HG03432 (cell line): ENCODE results near the gene ETS1.

Experiments
- ATAC-seq: cut with Tn5 transposase; IDR thresholded peaks from one replicate; pipeline ENCODE4 v1.9.1; 2021; ENCODE audit warnings: mild to moderate bottlenecking, moderate library complexity; ENCODE audit not compliant: unreplicated experiment

The ETS1 gene

DNA sequence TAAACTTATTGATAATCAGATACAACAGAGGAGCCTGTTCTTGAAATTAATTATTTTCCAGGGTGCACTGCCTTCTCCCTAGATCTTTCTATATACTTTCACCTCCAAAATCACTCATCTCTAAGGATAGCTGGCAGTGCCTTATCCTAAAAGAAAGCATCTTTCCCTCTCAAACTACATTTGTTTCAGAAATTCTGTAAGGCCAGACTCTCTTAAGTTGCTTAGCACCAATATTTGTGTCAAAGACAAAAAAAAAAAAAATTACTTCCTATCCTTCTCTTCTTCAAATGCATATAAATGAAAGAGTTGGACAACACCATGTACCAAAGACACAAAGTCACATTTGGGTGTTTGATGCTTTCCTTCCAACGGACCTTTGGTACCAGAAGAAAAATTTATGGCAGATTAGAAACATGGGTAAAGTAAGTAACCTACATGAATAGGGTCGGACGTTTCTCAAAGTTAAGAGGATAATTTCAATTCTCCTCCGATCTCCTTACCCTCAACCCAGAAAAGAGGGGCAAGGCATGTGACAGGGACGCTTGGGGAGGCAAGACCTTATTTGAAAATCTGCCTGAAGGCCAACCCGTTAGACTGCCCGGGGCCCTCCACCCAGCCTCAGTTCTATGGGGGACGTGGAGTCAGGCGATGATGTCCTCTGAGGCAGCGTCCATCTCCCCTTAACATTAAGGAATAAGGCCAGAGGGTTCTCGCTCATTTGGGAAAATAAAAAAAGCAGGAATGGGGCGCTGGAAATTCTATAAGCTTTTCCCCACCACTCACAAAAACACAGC lies 66.3 kb downstream of the ETS1 start:
- no peak for ATAC-seq

DNA sequence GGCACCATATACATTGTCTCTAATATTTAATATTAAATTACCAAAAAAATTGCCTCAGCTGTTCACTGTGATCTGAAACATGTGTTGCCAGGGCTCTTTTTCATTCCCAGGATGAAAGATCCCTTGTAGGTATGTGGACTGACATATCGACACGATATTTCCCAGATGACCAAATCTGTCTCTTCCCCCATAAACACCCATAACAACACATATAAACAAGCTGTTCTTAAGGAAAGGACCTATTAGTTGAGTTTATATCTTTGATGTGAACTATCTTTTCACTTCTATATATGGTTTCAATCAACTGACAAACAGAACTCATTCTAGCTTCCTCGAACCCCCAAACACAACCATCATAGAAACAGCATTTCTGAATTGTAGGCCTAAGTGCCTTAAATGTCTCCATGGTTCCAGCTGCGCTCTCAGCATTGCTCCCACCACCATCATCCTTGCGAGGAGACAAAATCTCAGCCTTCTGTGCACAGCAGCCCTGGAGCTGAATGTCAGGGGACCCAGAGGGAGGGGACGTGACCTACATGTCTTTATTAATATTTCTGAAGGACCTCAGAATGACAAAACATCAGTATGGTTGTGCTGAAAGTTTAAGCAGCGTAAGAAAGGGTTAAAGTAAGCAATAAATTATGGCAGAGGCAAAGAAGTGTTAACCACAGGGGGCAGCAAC lies 67.0 kb downstream of the ETS1 start:
- ATAC-seq, result no peak

- no peak for ATAC-seq
Observed at GRCh38 chr11:128519338-128519737, 68.0 kb downstream of the ETS1 start.

DNA sequence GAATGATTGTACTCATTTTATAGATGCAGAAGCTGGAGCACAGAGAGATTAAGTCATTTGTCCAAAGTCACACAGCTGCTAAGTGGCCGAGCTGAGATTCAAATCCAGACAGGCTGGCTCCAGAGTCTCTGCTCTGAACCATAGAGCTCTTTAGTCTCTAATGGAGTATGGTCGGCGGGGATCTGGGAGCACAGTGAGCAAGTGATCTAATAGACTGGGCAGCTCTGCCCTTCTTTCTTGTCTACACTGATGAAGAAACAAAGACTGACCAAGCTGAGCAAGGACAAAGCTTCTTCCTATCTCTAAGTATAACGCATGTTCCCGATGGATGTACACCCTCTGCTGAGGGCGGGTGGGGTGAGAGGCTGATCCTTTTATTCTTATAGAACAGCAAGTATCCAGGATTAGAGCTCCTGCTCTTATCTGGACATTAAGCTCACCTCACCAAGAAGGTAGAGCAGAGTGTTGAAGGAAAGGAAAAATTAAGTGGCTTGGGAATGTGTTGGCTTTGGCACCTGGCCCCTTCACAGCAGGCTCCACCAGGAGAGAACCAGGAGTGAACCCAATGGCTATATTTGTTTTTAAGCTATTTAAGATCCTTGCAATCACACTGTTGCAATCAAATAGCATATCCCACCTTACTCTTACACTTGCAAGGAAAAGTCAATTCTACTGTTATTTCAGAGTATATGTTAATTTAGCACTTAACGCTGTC lies 68.7 kb downstream of the ETS1 start:
- no peak for ATAC-seq

GRCh38 chr11:128517451-128518230 lies 69.7 kb downstream of the ETS1 start:
- no peak for ATAC-seq

- ATAC-seq, result no peak
Observed at GRCh38 chr11:128516886-128517285, 70.5 kb downstream of the ETS1 start.

DNA sequence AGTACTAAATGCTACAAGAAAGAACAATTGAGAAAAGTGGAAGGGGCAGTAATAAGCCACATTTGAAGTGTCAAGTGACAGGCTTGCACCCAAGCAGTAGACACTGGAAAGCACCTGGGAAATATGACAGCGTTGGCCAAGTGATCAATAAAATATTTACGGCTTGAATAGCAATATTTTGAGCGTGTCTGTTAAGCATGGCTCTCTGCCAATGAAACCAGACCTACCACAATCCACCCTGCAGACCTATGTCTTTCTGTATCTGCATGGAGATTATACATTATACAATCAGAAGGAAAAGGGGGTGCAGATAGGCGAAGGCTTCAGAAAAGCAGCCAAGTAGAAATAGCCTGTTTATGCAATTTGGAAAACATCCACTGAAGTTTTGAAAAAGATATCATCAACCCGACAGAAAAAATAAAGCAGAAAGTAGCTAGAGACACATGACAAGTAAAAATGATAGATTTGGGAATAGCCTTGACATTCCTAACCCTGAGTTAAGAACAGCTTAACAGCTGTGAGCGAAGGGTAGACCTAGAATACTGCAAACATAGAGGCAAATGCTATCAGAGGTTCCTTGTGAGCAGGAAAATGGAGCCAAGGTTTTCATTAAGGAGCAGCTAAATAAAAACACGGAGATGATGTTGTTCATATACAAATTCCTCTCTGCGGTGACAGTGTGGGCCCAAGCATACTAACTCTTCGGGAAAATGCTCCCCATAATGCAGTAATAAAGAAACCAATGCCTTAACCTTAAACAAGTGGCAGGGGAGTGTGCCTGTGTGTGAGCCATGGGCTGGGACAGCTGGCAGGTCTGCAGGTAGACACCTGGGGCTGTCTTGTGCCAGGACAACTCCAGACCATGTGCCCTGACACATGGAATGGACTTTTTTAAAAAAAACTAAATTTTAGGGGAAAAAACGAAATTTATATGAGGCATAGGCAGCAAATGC lies 71.3 kb downstream of the ETS1 start:
- no peak for ATAC-seq

- ATAC-seq, result no peak
Observed at GRCh38 chr11:128515086-128515485, 72.3 kb downstream of the ETS1 start.

- ATAC-seq, result no peak
Observed at GRCh38 chr11:128513915-128514681, 73.3 kb downstream of the ETS1 start.

- no peak for ATAC-seq
Observed at GRCh38 chr11:128512474-128512996, 74.8 kb downstream of the ETS1 start.

GRCh38 chr11:128511712-128512111 lies 75.6 kb downstream of the ETS1 start:
- ATAC-seq, result no peak

DNA sequence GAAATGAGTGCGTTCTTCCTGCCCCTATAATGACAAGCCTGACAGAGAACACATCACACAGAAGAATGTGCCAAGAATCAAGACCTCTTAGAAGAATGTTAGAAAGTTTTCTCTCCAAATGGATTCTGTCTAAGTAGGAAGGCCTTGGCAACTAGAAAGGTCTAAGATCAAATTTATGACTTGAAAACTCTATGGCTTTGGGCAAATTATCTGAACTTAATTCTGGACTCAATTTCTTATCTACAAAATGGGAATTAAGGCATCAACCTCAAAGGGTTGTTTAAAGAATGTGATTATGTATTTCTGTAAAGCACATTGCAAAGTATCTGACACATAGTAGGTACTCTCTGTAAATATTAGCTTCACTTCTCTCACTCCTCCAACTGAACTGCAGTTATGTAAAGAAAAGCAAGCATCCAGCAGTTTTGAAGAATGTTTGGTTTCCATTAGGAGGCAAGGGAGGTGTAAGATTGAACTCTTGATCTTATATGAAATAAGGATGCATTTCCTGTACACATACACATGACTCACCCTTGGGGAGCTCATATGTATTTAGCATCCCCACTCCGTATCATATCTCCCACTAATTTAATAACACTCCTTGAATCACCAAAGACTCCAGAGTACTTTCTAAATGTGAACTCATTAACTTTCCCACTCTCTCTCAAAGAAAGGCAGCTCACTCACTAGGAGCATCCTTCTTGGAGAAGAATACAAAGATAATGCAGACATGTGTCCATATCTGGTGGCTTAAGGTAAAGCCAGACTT lies 77.6 kb downstream of the ETS1 start:
- ATAC-seq, result no peak

DNA sequence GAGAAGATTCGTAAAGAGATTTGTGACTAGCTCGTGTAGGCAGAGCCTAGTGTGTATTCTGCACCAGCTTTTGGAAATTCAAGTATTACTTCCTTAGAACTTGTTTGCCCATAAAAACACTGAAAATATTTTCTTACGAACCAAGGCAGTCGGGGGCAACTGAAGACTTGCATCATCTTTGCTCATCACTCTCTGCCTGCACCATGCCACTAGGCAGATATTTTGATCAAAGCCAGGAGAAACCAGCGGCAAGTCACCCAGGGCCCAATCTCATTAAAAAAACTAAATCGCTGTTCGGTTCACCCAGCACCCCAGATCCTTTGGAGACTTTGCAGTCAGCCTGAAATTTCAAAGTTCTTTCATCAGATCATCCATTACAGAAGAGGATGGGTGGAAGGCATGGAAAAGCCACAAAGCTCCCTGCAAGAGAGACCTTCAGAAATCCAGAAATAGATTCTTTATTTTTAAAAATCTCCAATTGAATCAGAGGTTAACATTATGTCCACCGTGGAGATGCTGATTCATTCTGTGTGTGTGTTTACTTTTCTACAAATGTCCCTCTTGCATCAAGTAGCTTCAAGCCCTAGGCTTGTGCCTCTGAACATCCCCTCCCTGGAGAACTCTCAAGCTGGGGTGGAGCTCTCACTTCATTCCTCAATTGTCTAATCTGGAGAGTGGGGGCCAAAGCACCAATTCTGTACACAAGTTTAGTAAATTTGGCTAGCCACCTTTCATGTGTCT lies 78.4 kb downstream of the ETS1 start:
- ATAC-seq, result no peak

DNA sequence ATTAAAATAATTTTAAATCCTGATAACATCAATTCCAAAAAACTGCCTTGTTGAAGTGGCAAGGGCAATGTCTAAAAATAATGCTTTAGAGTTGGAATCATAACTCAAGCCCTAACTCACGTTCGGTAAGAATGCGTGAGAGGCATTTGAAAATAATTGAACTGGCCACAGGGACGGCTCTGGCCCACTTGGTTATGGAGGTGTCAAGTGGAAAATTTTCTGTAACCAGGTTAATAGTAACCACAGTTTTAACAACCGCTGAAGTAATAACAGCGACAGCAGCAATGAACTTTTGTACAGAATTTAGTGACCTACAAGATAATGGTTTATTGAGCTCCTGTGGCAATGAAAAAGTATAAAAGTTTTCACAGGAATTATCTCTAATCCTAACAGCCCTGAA lies 79.4 kb downstream of the ETS1 start:
- no peak for ATAC-seq

GRCh38 chr11:128506999-128507611 lies 80.3 kb downstream of the ETS1 start:
- no peak for ATAC-seq

DNA sequence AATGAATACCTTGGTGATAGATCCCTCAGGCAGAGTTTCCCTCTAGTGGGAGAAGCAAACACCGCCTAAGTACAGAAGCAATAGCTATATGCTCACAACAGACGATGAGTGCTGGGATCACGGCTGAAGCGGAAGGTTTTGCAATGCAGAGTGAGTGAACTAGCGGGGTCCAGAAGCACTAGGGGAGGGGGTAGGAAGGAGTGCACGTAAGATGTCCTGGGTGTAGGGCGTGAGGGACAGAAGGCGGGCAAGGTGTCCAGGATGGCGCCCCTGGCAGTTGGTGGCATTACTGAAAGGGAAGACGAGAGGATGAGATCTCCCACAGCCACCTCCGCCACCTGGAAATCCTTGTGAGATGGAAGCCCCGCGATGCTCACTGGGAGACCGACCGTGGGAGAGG lies 81.0 kb downstream of the ETS1 start:
- no peak for ATAC-seq

DNA sequence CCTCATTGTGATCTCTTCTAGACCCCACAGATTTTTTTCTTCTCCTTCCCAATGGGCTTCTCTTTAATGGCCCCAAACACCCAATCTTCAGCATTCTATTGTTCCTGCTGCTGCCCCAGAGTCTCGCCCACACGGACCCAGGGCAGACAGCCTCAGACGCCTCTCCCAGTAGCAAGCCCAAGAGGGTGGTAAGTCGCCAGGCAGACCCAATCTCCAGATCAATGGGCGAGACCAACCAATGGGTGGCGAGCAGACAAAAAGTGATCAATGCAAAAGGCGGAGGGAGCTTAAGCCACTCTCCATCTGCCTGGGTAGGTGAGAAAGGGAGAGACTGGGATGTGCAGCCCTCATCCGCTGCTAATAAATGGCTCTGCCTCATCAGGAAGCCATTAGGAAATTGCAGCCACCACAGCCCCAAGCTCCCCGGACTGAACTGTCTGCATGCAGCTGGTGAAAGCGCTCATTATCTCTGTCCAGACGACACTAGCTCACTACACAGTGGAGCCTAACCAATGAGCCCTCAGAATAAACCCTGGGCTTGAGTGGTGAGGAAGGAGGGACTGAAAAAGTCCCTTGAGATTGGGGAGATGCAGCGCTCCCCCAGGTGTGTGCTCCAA lies 81.8 kb downstream of the ETS1 start:
- no peak for ATAC-seq
